Vagina (tissue), 2 donors: ENCODE measurements around the gene PPP4R1. TPM values are rescaled to one million over a fixed set of nuclear protein-coding genes. Genes with fewer than 3 reads are reported as not detected.

Experiments used
- DNase-seq, 2 donors: peaks; one replicate each; pipeline ENCODE4 v3.0.0-alpha.2; 2017; ENCODE audit errors: extremely low spot score in 2 of 2
- H3K27ac ChIP-seq: fragments of 200-600 bp; sonication (generic); one replicate; pipeline ENCODE4 v1.5.1; 2019
- H3K27me3 ChIP-seq: fragments of 200-600 bp; sonication (generic); one replicate; pipeline ENCODE4 v1.5.1; 2019
- H3K36me3 ChIP-seq, 2 donors: fragments of 200-600 bp; sonication (generic); one replicate each; pipeline ENCODE4 v1.5.1; 2017 to 2019
- H3K4me1 ChIP-seq: fragments of 200-600 bp; sonication (generic); one replicate; pipeline ENCODE4 v1.5.1; 2019
- H3K4me3 ChIP-seq, 2 donors: fragments of 200-600 bp; sonication (generic); 1 replicate in 1 of 2; 2 replicates in 1 of 2; pipeline ENCODE4 v1.5.1; 2016 to 2019
- H3K9me3 ChIP-seq: fragments of 200-600 bp; sonication (generic); one replicate; pipeline ENCODE4 v1.5.1; 2019
- POLR2A ChIP-seq, 2 donors: fragments of 450-650 bp; IDR thresholded peaks; one replicate each; pipeline ENCODE4 v1.6.1; 2017; ENCODE audit warnings: antibody characterized with exemption in 2 of 2, mild to moderate bottlenecking in 2 of 2, moderate library complexity in 2 of 2
- POLR2AphosphoS5 ChIP-seq, 2 donors: sonication (generic); formaldehyde crosslinking; IDR thresholded peaks; one replicate each; pipeline ENCODE4 v1.9.0; 2017; ENCODE audit warnings: antibody characterized with exemption in 2 of 2, mild to moderate bottlenecking in 2 of 2, low read depth in 1 of 2; ENCODE audit not compliant: insufficient read depth in 1 of 2
- intact Hi-C: fragments of 100-400 bp; cut with DNase I; formaldehyde crosslinking; loops from one replicate; pipeline ENCODE4 v1.15.1; 2023
- total RNA-seq: library from RNA; depleted of rRNA; stranded (reverse); fragments of >200 nt; gene quantifications from one replicate; pipeline ENCODE4 v1.2.3, GENCODE V29; 2016
- TF ChIP-seq, protein P1 (sequence below), 3 experiments: fragments of 450-650 bp in 2 of 3; fragments of 200-600 bp in 1 of 3; sonication (generic) in 1 of 3; IDR thresholded peaks; one replicate each; pipeline ENCODE4 v1.5.1; 2017 to 2019; ENCODE audit warnings: antibody characterized with exemption in 3 of 3, mild to moderate bottlenecking in 2 of 3, moderate library complexity in 2 of 3

PPP4R1 gene
- total RNA-seq, 1 donor from 2014 or later = 127 TPM

DNA sequence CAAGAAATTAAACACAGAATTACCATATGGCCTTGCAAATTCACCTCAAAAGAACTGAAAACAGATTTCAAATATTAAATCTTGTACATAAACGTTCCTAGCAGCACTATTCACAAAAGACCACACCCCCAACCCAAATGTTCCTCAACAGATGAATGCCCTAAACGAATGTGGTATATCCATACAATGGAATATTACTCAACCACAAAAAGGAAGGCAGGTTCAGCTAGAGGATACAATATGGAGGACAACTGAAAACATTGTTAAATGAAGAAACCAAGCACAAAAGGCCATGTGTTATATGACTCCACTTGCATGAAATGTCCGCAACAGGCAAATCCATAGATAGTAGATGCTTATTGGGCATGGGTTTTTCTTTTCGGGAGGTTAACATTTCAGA, 61.7 kb downstream of the PPP4R1 start:
- Histone ChIP-seq H3K9me3 (no peaks in the 10 kb centered on the region), H3K4me1 (no peaks in the 10 kb centered on the region), H3K27ac (no peak overlapping the region), H3K27me3 (no peaks in the 10 kb centered on the region), H3K4me3 (no peak overlapping the region), H3K36me3 (peaks cover 0 to 90% of the 10 kb centered on the region in 2 donors)
- DNase-seq = no peak
- intact Hi-C loops = no loop called here
- TF ChIP-seq POLR2A (IDR thresholded peaks at IDR 0.05) (no peak), POLR2AphosphoS5 (IDR thresholded peaks at IDR 0.05; ENCODE audit: insufficient read depth in 1 of 2, low read depth in 1 of 2) (no peak)
- TF ChIP-seq, protein P1, sequence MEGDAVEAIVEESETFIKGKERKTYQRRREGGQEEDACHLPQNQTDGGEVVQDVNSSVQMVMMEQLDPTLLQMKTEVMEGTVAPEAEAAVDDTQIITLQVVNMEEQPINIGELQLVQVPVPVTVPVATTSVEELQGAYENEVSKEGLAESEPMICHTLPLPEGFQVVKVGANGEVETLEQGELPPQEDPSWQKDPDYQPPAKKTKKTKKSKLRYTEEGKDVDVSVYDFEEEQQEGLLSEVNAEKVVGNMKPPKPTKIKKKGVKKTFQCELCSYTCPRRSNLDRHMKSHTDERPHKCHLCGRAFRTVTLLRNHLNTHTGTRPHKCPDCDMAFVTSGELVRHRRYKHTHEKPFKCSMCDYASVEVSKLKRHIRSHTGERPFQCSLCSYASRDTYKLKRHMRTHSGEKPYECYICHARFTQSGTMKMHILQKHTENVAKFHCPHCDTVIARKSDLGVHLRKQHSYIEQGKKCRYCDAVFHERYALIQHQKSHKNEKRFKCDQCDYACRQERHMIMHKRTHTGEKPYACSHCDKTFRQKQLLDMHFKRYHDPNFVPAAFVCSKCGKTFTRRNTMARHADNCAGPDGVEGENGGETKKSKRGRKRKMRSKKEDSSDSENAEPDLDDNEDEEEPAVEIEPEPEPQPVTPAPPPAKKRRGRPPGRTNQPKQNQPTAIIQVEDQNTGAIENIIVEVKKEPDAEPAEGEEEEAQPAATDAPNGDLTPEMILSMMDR (IDR thresholded peaks at IDR 0.05) = no peak

DNA sequence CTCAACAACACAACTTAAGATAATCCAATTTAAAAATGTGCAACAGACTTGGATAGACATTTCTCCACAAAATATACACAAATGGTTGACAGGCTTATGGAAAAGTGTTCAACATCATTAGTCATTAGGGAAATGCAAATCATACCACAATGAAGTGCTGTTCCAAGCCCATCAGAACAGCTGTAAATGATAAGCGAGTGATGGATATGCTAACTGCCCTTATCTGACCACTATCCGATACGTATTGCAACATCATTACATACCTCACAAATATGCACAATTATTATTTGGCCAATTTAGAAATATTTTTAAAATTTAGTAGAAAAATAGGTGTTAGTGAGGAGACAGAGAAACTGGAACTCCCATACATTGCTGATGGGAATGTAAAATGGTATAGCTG, 62.2 kb downstream of the PPP4R1 start:
- no peak for TF ChIP-seq POLR2A (IDR thresholded peaks at IDR 0.05)
- TF ChIP-seq, protein P1 (IDR thresholded peaks at IDR 0.05) = no peak
- no peak for TF ChIP-seq POLR2AphosphoS5 (IDR thresholded peaks at IDR 0.05; ENCODE audit: insufficient read depth in 1 of 2, low read depth in 1 of 2)
- Histone ChIP-seq H3K27me3 (no peaks in the 10 kb centered on the region), H3K27ac (no peak overlapping the region), H3K4me3 (no peak overlapping the region), H3K4me1 (no peaks in the 10 kb centered on the region), H3K36me3 (peaks cover 0 to 90% of the 10 kb centered on the region in 2 donors), H3K9me3 (no peaks in the 10 kb centered on the region)
- intact Hi-C loops = no loop called here
- no peak for DNase-seq

DNA sequence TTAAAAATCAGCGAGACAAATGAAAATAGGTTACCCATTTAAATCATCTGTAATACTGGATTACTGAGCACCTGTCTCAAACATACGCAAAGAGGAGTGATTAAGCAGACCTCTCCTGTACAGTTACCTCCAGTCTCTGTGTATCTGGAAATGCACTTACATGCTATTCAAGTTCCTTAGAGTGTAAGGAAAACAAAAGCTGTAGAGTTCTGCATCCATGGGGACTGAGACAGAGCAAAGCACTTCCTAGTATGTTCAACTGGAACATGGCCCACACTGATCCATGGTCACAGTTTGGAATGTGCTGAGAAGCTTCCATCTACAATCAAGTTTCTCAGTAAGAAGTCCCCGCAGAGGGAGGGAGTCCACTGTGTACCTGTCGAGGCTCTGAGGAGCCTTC, 63.9 kb downstream of the PPP4R1 start:
- TF ChIP-seq, protein P1 (IDR thresholded peaks at IDR 0.05) = no peak
- TF ChIP-seq POLR2AphosphoS5 (IDR thresholded peaks at IDR 0.05; ENCODE audit: insufficient read depth in 1 of 2, low read depth in 1 of 2) = no peak
- no peak for TF ChIP-seq POLR2A (IDR thresholded peaks at IDR 0.05)
- intact Hi-C loops = no loop called here
- DNase-seq = no peak
- Histone ChIP-seq H3K27ac (no peak overlapping the region), H3K4me3 (no peak overlapping the region), H3K4me1 (no peaks in the 10 kb centered on the region), H3K27me3 (no peaks in the 10 kb centered on the region), H3K9me3 (no peaks in the 10 kb centered on the region), H3K36me3 (peaks cover 0 to 91% of the 10 kb centered on the region in 2 donors)

DNA sequence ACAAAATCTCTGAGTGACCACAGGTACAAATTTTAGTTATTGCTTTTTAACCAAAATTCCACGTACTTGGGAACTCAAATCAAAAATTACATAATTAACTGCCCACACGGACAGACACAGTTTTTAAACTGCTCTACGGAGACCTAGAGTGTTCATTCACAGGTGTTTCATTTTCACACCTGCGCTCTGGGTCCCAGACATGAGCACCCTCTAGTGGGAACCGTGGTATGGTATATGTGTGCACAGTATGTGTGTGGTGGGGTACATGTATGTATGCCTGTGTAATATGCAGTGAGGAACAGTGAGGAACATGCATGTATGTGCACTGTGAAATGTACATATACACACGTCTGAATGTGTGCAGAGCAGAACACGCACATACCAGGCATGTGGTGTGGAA, 65.0 kb downstream of the PPP4R1 start:
- no peak overlapping the region for H3K27ac ChIP-seq
- DNase-seq = no peak
- H3K36me3 ChIP-seq = peaks cover 0 to 82% of the 10 kb centered on the region in 2 donors
- no peaks in the 10 kb centered on the region for H3K27me3 ChIP-seq
- H3K9me3 ChIP-seq = no peaks in the 10 kb centered on the region
- no peak overlapping the region for H3K4me3 ChIP-seq
- TF ChIP-seq POLR2AphosphoS5 (IDR thresholded peaks at IDR 0.05; ENCODE audit: insufficient read depth in 1 of 2, low read depth in 1 of 2) = no peak
- intact Hi-C loops = no loop called here
- H3K4me1 ChIP-seq = no peaks in the 10 kb centered on the region

- no peaks in the 10 kb centered on the region for H3K4me1 ChIP-seq
- intact Hi-C loops = no loop called here
- no peaks in the 10 kb centered on the region for H3K9me3 ChIP-seq
- H3K36me3 ChIP-seq = peaks cover 0 to 67% of the 10 kb centered on the region in 2 donors
- no peak overlapping the region for H3K4me3 ChIP-seq
- H3K27me3 ChIP-seq = no peaks in the 10 kb centered on the region
- TF ChIP-seq POLR2AphosphoS5 (IDR thresholded peaks at IDR 0.05; ENCODE audit: insufficient read depth in 1 of 2, low read depth in 1 of 2) (no peak), POLR2A (IDR thresholded peaks at IDR 0.05) (no peak)
- TF ChIP-seq, protein P1 (IDR thresholded peaks at IDR 0.05) = no peak
- DNase-seq = no peak
- H3K27ac ChIP-seq = no peak overlapping the region
Measured at GRCh38 chr18:9547782-9548181, 66.6 kb downstream of the PPP4R1 start.
